Measurements from ENCODE around the gene UCP3. TPM values are rescaled to one million over a fixed set of nuclear protein-coding genes. Genes with fewer than 3 reads are reported as not detected.

The UCP3 gene
- total and polyA plus RNA-seq, 4 experiments from 2014 or later = 0.54 to 6.3 (median 2.7) TPM

DNA sequence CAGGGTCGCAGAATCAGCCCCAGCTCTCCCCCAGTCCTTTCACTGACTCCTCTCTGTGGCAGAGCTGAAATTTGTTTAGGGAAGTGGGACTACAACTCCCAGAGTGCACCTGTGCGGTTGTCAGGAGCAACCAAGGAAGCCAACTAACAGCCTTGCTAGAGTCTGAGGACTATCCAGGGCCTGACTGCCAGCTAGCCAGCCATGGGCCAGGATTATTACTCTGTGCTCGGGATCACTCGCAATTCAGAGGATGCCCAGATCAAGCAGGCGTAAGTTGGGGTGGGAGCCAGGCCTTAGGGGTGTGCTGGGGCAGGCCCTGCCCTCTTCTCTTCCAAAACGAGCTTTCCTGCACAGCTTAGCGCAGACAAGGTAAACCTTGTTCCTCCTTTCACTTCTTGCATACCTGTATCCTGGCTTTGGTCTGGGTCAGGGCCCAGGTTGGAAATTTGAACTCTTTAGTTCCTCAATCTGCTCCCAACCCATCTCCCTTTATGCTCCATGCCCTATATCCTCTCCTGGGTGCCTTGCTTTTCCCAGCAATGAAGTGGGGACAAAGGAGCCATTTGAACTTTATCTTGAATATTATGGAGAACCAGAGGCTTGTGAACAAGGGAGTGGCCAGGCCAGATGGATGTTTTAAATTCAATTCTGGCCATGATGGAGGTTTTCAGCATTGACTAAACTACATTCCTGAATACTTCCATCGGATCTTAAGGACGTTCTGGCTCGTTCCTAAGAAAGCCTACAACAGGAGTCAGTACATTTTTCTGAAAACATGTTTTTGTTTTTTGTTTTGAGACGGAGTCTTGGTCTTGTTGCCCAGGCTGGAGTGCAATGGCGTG, 57.8 kb downstream of the UCP3 start, which contains the start of gene DNAJB13:
Gene DNAJB13 (plus strand): TSS at position 158 of the 842 bp plus-strand sequence. CDS start 44 bp downstream, at position 202.
- Mint-ChIP-seq H3K36me3 (no peaks in the 10 kb centered on the region), H3K27ac (no peak within 1 kb of the TSS), H3K4me1 (no peaks in the 10 kb centered on the region), H3K9me3 (no peaks in the 10 kb centered on the region), H3K27me3 (peaks cover 3 to 5% of the 10 kb centered on the region in 2 donors), H3K4me3 (no peak within 1 kb of the TSS)
- Histone ChIP-seq H3K9me3 (ENCODE audit: control insufficient read depth in 1 of 2, low read length in 2 of 2) (no peaks in the 10 kb centered on the region), H3K27me3 (ENCODE audit: insufficient read depth, low read length) (no peaks in the 10 kb centered on the region), H3K4me1 (ENCODE audit: insufficient read depth, low read length) (no peaks in the 10 kb centered on the region), H3K27ac (ENCODE audit: low read depth, low read length) (no peak within 1 kb of the TSS), H3K4me3 (ENCODE audit: low read length in 2 of 2) (no peak within 1 kb of the TSS), H3K36me3 (ENCODE audit: insufficient read depth, low read length) (no peaks in the 10 kb centered on the region)
- CTCF ChIA-PET (ENCODE audit: partially characterized antibody) = no interaction called here
- POLR2A ChIA-PET (ENCODE audit: partially characterized antibody) = interaction anchor here (1.1 kb wide), 1 partner anchor 20 kb away, joined by 3 read pairs; no protein-coding TSS in a partner anchor
- DNase-seq = no peak
- intact Hi-C loops (cut with micrococcal nuclease) = no loop called here

Other genes starting within 250 kb of the UCP3 start
- gene RAB6A, start 248.0 kb downstream of the UCP3 start, total RNA-seq = 100 to 1,000 TPM; 102 to 118 TPM
- 100 to 1,000 TPM; 122 to 129 TPM for gene RAB6A, start 248.0 kb downstream of the UCP3 start, polyA plus RNA-seq
- 10 to 100 TPM; 24.9 to 28.4 TPM for gene MRPL48, start 221.2 kb downstream of the UCP3 start, total RNA-seq
- 10 to 100 TPM; 73.7 to 85.1 TPM for gene MRPL48, start 221.2 kb downstream of the UCP3 start, polyA plus RNA-seq
- 10 to 100 TPM; 59.0 to 61.4 TPM for gene COA4, start 132.2 kb downstream of the UCP3 start, total RNA-seq
- 10 to 100 TPM; 56.8 to 57.4 TPM for gene COA4, start 132.2 kb downstream of the UCP3 start, polyA plus RNA-seq
- 10 to 100 TPM; 18.8 to 19.1 TPM for gene PAAF1, start 132.1 kb downstream of the UCP3 start, total RNA-seq
- 10 to 100 TPM; 17.5 to 21.8 TPM for gene PAAF1, start 132.1 kb downstream of the UCP3 start, polyA plus RNA-seq
- under 1 TPM; 0.23 to 0.30 TPM for gene DNAJB13, start 58.1 kb downstream of the UCP3 start, total RNA-seq
- under 1 TPM in 1 of 2 donors, not detected in 1; 0.53 TPM for gene DNAJB13, start 58.1 kb downstream of the UCP3 start, polyA plus RNA-seq
- gene UCP2, start 26.2 kb downstream of the UCP3 start, total RNA-seq = 100 to 1,000 TPM; 325 to 336 TPM
- gene UCP2, start 26.2 kb downstream of the UCP3 start, polyA plus RNA-seq = 1,000 to 10,000 TPM in 1 of 2 donors, 100 to 1,000 TPM in 1; 910 to 1,459 TPM
- gene C2CD3, start 161.9 kb upstream of the UCP3 start, total RNA-seq = 10 to 100 TPM; 41.9 to 52.7 TPM
- gene C2CD3, start 161.9 kb upstream of the UCP3 start, polyA plus RNA-seq = 10 to 100 TPM in 1 of 2 donors, 1 to 10 TPM in 1; 4.5 to 11.0 TPM
- gene PPME1, start 162.2 kb upstream of the UCP3 start, total RNA-seq = 10 to 100 TPM; 20.7 to 21.9 TPM
- gene PPME1, start 162.2 kb upstream of the UCP3 start, polyA plus RNA-seq = 10 to 100 TPM; 17.3 to 21.6 TPM